Parathyroid adenoma (tissue), 2 donors: ENCODE data around the gene EXOC6.

Source experiments
- H2AFZ ChIP-seq: fragments of 300-600 bp; sonication (generic); one replicate; pipeline ENCODE4 v1.7.0; 2017; ENCODE audit warnings: antibody characterized with exemption, mild to moderate bottlenecking
- H3K27ac ChIP-seq: fragments of 300-600 bp; sonication (generic); one replicate; pipeline ENCODE4 v1.7.0; 2017
- H3K27me3 ChIP-seq: fragments of 300-600 bp; sonication (generic); one replicate; pipeline ENCODE4 v1.7.0; 2017; ENCODE audit warnings: low read length; ENCODE audit not compliant: control insufficient read depth, insufficient read depth
- H3K36me3 ChIP-seq: fragments of 300-600 bp; sonication (generic); one replicate; pipeline ENCODE4 v1.7.0; 2017; ENCODE audit warnings: low read length; ENCODE audit not compliant: control insufficient read depth, insufficient read depth
- H3K4me1 ChIP-seq: fragments of 300-600 bp; sonication (generic); one replicate; pipeline ENCODE4 v1.7.0; 2017; ENCODE audit warnings: control low read depth
- H3K4me2 ChIP-seq: fragments of 300-600 bp; sonication (generic); one replicate; pipeline ENCODE4 v1.7.0; 2017; ENCODE audit warnings: low read length
- H3K4me3 ChIP-seq: fragments of 300-600 bp; sonication (generic); one replicate; pipeline ENCODE4 v1.7.0; 2017; ENCODE audit warnings: low read depth, low read length
- H3K79me2 ChIP-seq: fragments of 300-600 bp; sonication (generic); one replicate; pipeline ENCODE4 v1.7.0; 2017; ENCODE audit warnings: control low read depth
- H3K9ac ChIP-seq: fragments of 300-600 bp; sonication (generic); one replicate; pipeline ENCODE4 v1.7.0; 2017; ENCODE audit warnings: mild to moderate bottlenecking
- H3K9me3 ChIP-seq: fragments of 300-600 bp; sonication (generic); one replicate; pipeline ENCODE4 v1.7.0; 2017; ENCODE audit warnings: low read length; ENCODE audit not compliant: control insufficient read depth
- CTCF ChIP-seq: fragments of 300-600 bp; sonication (generic); IDR thresholded peaks from one replicate; pipeline ENCODE4 v1.7.0; 2017; ENCODE audit warnings: antibody characterized with exemption, mild to moderate bottlenecking
- donor health status: primary hyperparathyroidism.

Gene EXOC6

GRCh38 chr10:93066544-93066913 is 218.2 kb downstream of the EXOC6 start:
- Histone ChIP-seq H3K79me2 (no peaks in the 10 kb centered on the region), H3K9me3 (no peaks in the 10 kb centered on the region), H3K4me2 (no peak overlapping the region), H3K27ac (no peak overlapping the region), H3K4me1 (no peaks in the 10 kb centered on the region), H3K4me3 (no peak overlapping the region), H2AFZ (no peak overlapping the region), H3K36me3 (no peaks in the 10 kb centered on the region), H3K27me3 (peaks cover 6% of the 10 kb centered on the region), H3K9ac (no peak overlapping the region)
- TF ChIP-seq CTCF = no peak

GRCh38 chr10:93067443-93068365 is 219.4 kb downstream of the EXOC6 start:
- no peak overlapping the region for H2AFZ ChIP-seq
- H3K9me3 ChIP-seq = no peaks in the 10 kb centered on the region
- TF ChIP-seq CTCF = no peak
- H3K79me2 ChIP-seq = no peaks in the 10 kb centered on the region
- H3K4me2 ChIP-seq = no peak overlapping the region
- no peak overlapping the region for H3K9ac ChIP-seq
- H3K27ac ChIP-seq = no peak overlapping the region
- no peaks in the 10 kb centered on the region for H3K36me3 ChIP-seq
- H3K4me1 ChIP-seq = no peaks in the 10 kb centered on the region
- no peak overlapping the region for H3K4me3 ChIP-seq
- peaks cover 6% of the 10 kb centered on the region for H3K27me3 ChIP-seq

- Histone ChIP-seq H3K9ac (no peak overlapping the region), H3K9me3 (no peaks in the 10 kb centered on the region), H3K36me3 (no peaks in the 10 kb centered on the region), H3K27ac (no peak overlapping the region), H3K4me1 (no peaks in the 10 kb centered on the region), H3K4me3 (no peak overlapping the region), H3K4me2 (no peak overlapping the region), H3K27me3 (peaks cover 4% of the 10 kb centered on the region), H3K79me2 (no peaks in the 10 kb centered on the region), H2AFZ (no peak overlapping the region)
- no peak for TF ChIP-seq CTCF
Measured at GRCh38 chr10:93068411-93069244, 220.3 kb downstream of the EXOC6 start.

GRCh38 chr10:93069245-93069561 is 220.9 kb downstream of the EXOC6 start:
- Histone ChIP-seq H3K9ac (no peak overlapping the region), H3K4me1 (peaks cover 1% of the 10 kb centered on the region)

More at GRCh38 chr10:93069245-93069561, 220.9 kb downstream of the EXOC6 start:
- no peaks in the 10 kb centered on the region for H3K9me3 ChIP-seq
- no peak overlapping the region for H3K27ac ChIP-seq
- no peak overlapping the region for H2AFZ ChIP-seq
- peaks cover 4% of the 10 kb centered on the region for H3K27me3 ChIP-seq
- H3K79me2 ChIP-seq = no peaks in the 10 kb centered on the region
- no peaks in the 10 kb centered on the region for H3K36me3 ChIP-seq
- H3K4me2 ChIP-seq = no peak overlapping the region
- no peak overlapping the region for H3K4me3 ChIP-seq
- TF ChIP-seq CTCF = no peak
